ENCODE measurements around the gene LARGE2.

- TF ChIP-seq CTCF (conservative IDR thresholded peaks at IDR 0.05; ENCODE audit: low read depth in 2 of 2) (no peak), JUNB (IDR thresholded peaks at IDR 0.05; ENCODE audit: unreplicated experiment) (no peak), EZH2phosphoT487 (IDR thresholded peaks at IDR 0.05; ENCODE audit: unreplicated experiment) (no peak), EZH2 (IDR thresholded peaks at IDR 0.05; ENCODE audit: low read depth, unreplicated experiment) (no peak), REST (IDR thresholded peaks at IDR 0.05; ENCODE audit: unreplicated experiment) (peak; percentile 15), POLR2AphosphoS5 (IDR thresholded peaks at IDR 0.05; ENCODE audit: low read depth) (peak; percentile 60), NANOG (IDR thresholded peaks at IDR 0.05; ENCODE audit: borderline replicate concordance) (no peak), ETS1 (IDR thresholded peaks at IDR 0.05) (no peak), ZNF331 (CRISPR knock-in tag; IDR thresholded peaks at IDR 0.05; ENCODE audit: low read depth) (no peak), ZNF114 (CRISPR knock-in tag; IDR thresholded peaks at IDR 0.05) (no peak), ZNF462 (CRISPR knock-in tag; IDR thresholded peaks at IDR 0.05) (no peak)
Observed at GRCh38 chr11:45921561-45922424, 663 bp upstream of the LARGE2 start.
